Skeletal muscle tissue (tissue), 4 donors: ENCODE data around the gene LASP1. TPM values are rescaled to one million over a fixed set of nuclear protein-coding genes. Genes with fewer than 3 reads are reported as not detected.

Experiments
- H3K27ac ChIP-seq: one replicate; pipeline ENCODE4 v1.7.0; 2013; ENCODE audit warnings: mild to moderate bottlenecking, low read depth, low read length, inconsistent platforms
- H3K27me3 ChIP-seq, 3 donors: one replicate each; pipeline ENCODE4 v1.7.0; 2013; ENCODE audit warnings: low read length in 3 of 3; ENCODE audit not compliant: control insufficient read depth in 3 of 3, insufficient read depth in 3 of 3
- H3K36me3 ChIP-seq, 3 donors: one replicate each; pipeline ENCODE4 v1.7.0; 2013; ENCODE audit warnings: low read length in 3 of 3; ENCODE audit not compliant: control insufficient read depth in 3 of 3, insufficient read depth in 3 of 3
- H3K4me1 ChIP-seq, 3 donors: one replicate each; pipeline ENCODE4 v1.7.0; 2013; ENCODE audit warnings: low read length in 3 of 3, mild to moderate bottlenecking in 3 of 3; ENCODE audit not compliant: control insufficient read depth in 3 of 3, insufficient read depth in 3 of 3
- H3K4me3 ChIP-seq, 3 donors: one replicate each; pipeline ENCODE4 v1.7.0; 2013; ENCODE audit warnings: low read length in 3 of 3
- H3K9ac ChIP-seq, 3 donors: one replicate each; pipeline ENCODE4 v1.7.0; 2013; ENCODE audit warnings: low read length in 3 of 3, mild to moderate bottlenecking in 3 of 3, moderate library complexity in 2 of 3, low read depth in 1 of 3
- H3K9me3 ChIP-seq, 3 donors: one replicate each; pipeline ENCODE4 v1.7.0; 2013; ENCODE audit warnings: low read length in 3 of 3; ENCODE audit not compliant: control insufficient read depth in 3 of 3
- total RNA-seq: library from RNA; depleted of rRNA; stranded (reverse); fragments of >200 nt; gene quantifications from one replicate; pipeline ENCODE4 v1.2.3, GENCODE V29; 2014
- donor health status: Osteomylitis.

The LASP1 gene
- total RNA-seq, 1 donor from 2014 or later, result 37.1 TPM

GRCh38 chr17:38915639-38915995 is 45.8 kb downstream of the LASP1 start:
- H3K27me3 ChIP-seq, result no peaks in the 10 kb centered on the region
- peaks cover 18 to 48% (median 36%) of the 10 kb centered on the region in 3 donors for H3K4me1 ChIP-seq
- peaks cover 29 to 50% (median 38%) of the 10 kb centered on the region in 3 donors for H3K36me3 ChIP-seq
- no peak overlapping the region for H3K9ac ChIP-seq
- H3K4me3 ChIP-seq, result no peak overlapping the region
- H3K27ac ChIP-seq, result no peak overlapping the region
- H3K9me3 ChIP-seq, result no peaks in the 10 kb centered on the region

- Histone ChIP-seq H3K27ac (no peak overlapping the region), H3K36me3 (peaks cover 29 to 48% (median 36%) of the 10 kb centered on the region in 3 donors), H3K9ac (no peak overlapping the region), H3K27me3 (no peaks in the 10 kb centered on the region), H3K9me3 (no peaks in the 10 kb centered on the region), H3K4me3 (no peak overlapping the region), H3K4me1 (peaks cover 26 to 46% (median 33%) of the 10 kb centered on the region in 3 donors)
These were observed 46.9 kb downstream of the LASP1 start for GRCh38 chr17:38916771-38917170.

- no peak overlapping the region for H3K27ac ChIP-seq
- no peaks in the 10 kb centered on the region for H3K27me3 ChIP-seq
- H3K36me3 ChIP-seq, result peaks cover 29 to 48% (median 36%) of the 10 kb centered on the region in 3 donors
- no peak overlapping the region for H3K4me3 ChIP-seq
- no peaks in the 10 kb centered on the region for H3K9me3 ChIP-seq
- no peak overlapping the region for H3K9ac ChIP-seq
- peaks cover 27 to 46% (median 33%) of the 10 kb centered on the region in 3 donors for H3K4me1 ChIP-seq
These were observed 47.4 kb downstream of the LASP1 start for GRCh38 chr17:38917259-38917658.

GRCh38 chr17:38918129-38918913 is 48.5 kb downstream of the LASP1 start:
- Histone ChIP-seq H3K9ac (peak overlapping the region in 1 of 3 donors; percentile 45), H3K36me3 (peaks cover 29 to 48% (median 33%) of the 10 kb centered on the region in 3 donors), H3K9me3 (no peaks in the 10 kb centered on the region), H3K27me3 (no peaks in the 10 kb centered on the region), H3K4me1 (peaks cover 26 to 44% (median 33%) of the 10 kb centered on the region in 3 donors), H3K4me3 (no peak overlapping the region), H3K27ac (no peak overlapping the region)

- H3K4me1 ChIP-seq, result peaks cover 26 to 43% (median 33%) of the 10 kb centered on the region in 3 donors
- H3K27me3 ChIP-seq, result no peaks in the 10 kb centered on the region
- no peaks in the 10 kb centered on the region for H3K9me3 ChIP-seq
- no peak overlapping the region for H3K4me3 ChIP-seq
- H3K27ac ChIP-seq, result no peak overlapping the region
- H3K9ac ChIP-seq, result peak overlapping the region in 1 of 3 donors; percentile 33
- peaks cover 29 to 47% (median 33%) of the 10 kb centered on the region in 3 donors for H3K36me3 ChIP-seq
These were observed 49.1 kb downstream of the LASP1 start for GRCh38 chr17:38918916-38919315.

GRCh38 chr17:38919316-38920078 is 49.6 kb downstream of the LASP1 start:
- H3K27ac ChIP-seq, result no peak overlapping the region
- H3K9ac ChIP-seq, result peak overlapping the region in 1 of 3 donors; percentile 14
- H3K4me3 ChIP-seq, result no peak overlapping the region
- peaks cover 26 to 42% (median 31%) of the 10 kb centered on the region in 3 donors for H3K36me3 ChIP-seq
- no peaks in the 10 kb centered on the region for H3K9me3 ChIP-seq
- H3K4me1 ChIP-seq, result peaks cover 26 to 41% (median 33%) of the 10 kb centered on the region in 3 donors
- no peaks in the 10 kb centered on the region for H3K27me3 ChIP-seq

GRCh38 chr17:38920374-38921291 is 50.8 kb downstream of the LASP1 start:
- Histone ChIP-seq H3K27ac (no peak overlapping the region), H3K4me1 (peaks cover 26 to 38% (median 33%) of the 10 kb centered on the region in 3 donors), H3K36me3 (peaks cover 16 to 30% (median 19%) of the 10 kb centered on the region in 3 donors), H3K27me3 (no peaks in the 10 kb centered on the region), H3K9me3 (no peaks in the 10 kb centered on the region), H3K4me3 (no peak overlapping the region), H3K9ac (peak overlapping the region in 2 of 3 donors; percentile 8 to 16)

GRCh38 chr17:38921756-38922411 is 52.0 kb downstream of the LASP1 start:
- Histone ChIP-seq H3K27me3 (no peaks in the 10 kb centered on the region), H3K9ac (peak overlapping the region in 1 of 3 donors; percentile 9), H3K4me3 (peak overlapping the region in 1 of 3 donors; percentile 13), H3K27ac (peak overlapping the region; percentile 47), H3K36me3 (peaks cover 13 to 24% (median 15%) of the 10 kb centered on the region in 3 donors), H3K4me1 (peaks cover 26 to 38% (median 33%) of the 10 kb centered on the region in 3 donors), H3K9me3 (no peaks in the 10 kb centered on the region)
